ENCODE measurements around the gene KHK.

KHK gene

DNA sequence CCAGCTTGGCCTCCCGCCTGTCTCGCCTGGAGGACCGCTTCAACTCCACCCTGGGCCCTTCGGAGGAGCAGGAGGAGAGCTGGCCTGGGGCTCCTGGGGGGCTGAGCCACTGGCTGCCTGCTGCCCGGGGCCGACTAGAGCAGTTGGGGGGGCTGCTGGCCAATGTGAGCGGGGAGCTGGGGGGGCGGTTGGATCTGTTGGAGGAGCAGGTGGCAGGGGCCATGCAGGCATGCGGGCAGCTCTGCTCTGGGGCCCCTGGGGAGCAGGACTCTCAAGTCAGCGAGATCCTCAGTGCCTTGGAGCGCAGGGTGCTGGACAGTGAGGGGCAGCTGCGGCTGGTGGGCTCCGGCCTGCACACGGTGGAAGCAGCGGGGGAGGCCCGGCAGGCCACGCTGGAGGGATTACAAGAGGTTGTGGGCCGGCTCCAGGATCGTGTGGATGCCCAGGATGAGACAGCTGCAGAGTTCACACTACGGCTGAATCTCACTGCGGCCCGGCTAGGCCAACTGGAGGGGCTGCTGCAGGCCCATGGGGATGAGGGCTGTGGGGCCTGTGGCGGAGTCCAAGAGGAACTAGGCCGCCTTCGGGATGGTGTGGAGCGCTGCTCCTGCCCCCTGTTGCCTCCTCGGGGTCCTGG, 3.7 kb upstream of the KHK start:
- no peak for DNase-seq (ENCODE audit: low spot score)

DNA sequence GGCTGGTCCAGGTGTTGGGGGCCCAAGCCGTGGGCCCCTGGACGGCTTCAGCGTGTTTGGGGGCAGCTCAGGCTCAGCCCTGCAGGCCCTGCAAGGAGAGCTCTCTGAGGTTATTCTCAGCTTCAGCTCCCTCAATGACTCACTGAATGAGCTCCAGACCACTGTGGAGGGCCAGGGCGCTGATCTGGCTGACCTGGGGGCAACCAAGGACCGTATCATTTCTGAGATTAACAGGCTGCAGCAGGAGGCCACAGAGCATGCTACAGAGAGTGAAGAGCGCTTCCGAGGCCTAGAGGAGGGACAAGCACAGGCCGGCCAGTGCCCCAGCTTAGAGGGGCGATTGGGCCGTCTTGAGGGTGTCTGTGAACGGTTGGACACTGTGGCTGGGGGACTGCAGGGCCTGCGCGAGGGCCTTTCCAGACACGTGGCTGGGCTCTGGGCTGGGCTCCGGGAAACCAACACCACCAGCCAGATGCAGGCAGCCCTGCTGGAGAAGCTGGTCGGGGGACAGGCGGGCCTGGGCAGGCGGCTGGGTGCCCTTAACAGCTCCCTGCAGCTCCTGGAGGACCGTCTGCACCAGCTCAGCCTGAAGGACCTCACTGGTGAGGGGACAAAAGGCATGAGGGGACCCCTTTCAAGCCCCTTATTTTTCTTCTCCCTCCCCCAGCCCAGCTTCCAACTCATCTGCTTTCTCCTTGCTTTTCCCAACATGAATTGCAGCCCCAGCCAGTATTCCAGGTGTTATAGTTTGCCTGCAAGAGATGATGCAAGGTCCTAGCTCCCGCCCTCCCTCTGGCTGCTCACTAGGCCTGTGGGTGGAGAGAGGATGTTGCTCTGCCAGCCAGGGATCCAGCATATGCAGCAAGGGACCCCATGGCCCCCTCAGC, 2.9 kb upstream of the KHK start:
- DNase-seq (ENCODE audit: low spot score): no peak

DNA sequence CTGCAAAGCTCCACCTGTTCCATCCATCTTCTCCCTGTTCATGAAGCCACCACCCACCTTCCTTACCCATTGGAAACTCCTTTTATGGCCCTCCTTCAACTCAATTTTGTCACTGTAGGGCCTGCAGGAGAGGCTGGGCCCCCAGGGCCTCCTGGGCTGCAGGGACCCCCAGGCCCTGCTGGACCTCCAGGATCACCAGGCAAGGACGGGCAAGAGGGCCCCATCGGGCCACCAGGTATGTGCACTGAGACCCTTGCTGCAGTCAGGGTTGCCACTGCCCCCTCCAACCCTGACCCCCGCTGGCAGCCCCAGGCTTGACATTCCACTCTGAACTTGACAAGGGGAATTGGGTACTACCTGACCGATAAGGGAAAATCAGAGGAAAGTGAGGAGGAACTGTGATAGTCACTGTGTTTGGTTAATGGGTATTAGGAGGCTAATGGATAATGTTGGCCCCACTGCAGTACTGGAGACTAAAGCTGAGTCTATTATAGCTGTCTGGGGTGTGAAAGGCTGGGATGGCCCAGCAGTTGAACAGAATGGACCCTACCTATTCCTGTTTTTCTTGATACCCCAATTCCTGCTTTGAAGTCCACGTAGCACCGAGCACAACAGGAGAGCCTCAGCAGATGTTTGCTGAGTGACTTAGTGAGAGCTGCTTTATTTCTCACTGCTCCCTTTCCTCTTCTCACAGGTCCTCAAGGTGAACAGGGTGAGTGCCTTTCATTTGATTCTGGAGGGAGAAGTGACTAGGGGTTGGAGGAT, 2.1 kb upstream of the KHK start:
- no peak for DNase-seq (ENCODE audit: low spot score)

DNA sequence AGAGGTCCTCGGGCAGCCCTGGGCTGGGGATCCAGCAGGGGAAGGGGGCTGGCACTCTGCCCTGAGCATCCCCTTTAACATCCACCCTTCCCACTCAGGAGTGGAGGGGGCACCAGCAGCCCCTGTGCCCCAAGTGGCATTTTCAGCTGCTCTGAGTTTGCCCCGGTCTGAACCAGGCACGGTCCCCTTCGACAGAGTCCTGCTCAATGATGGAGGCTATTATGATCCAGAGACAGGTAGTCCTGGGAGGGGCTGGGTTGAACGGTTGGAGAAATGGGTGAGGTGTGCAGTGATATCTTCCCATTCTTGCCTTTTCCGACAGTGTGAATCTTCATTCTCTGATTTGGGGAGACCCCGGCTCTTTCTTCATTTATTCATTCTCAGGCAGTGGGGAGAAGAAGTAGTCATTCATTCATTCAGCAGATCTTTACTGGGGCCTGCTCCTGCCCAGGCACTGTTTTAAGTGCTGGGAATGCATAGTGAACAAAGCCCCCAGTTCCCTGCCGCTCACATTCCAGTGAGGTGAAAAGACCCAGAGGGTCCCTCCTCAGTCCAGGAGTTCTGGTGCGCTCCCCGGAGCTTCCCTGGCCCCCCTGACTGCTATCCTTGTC, 1.4 kb upstream of the KHK start:
- no peak for DNase-seq (ENCODE audit: low spot score)

GRCh38 chr2:27085673-27086089, 891 bp upstream of the KHK start:
- DNase-seq (ENCODE audit: low spot score): peak; percentile 76

- peak; percentile 99 for DNase-seq (ENCODE audit: low spot score)
These were observed 365 bp upstream of the KHK start for GRCh38 chr2:27086090-27086723.

GRCh38 chr2:27087823-27088410, 1.3 kb downstream of the KHK start:
- no peak for DNase-seq (ENCODE audit: low spot score)

- no peak for DNase-seq (ENCODE audit: low spot score)
These were observed 2.1 kb downstream of the KHK start for GRCh38 chr2:27088634-27089033.

GRCh38 chr2:27089111-27089954, 2.8 kb downstream of the KHK start:
- DNase-seq (ENCODE audit: low spot score): no peak

DNA sequence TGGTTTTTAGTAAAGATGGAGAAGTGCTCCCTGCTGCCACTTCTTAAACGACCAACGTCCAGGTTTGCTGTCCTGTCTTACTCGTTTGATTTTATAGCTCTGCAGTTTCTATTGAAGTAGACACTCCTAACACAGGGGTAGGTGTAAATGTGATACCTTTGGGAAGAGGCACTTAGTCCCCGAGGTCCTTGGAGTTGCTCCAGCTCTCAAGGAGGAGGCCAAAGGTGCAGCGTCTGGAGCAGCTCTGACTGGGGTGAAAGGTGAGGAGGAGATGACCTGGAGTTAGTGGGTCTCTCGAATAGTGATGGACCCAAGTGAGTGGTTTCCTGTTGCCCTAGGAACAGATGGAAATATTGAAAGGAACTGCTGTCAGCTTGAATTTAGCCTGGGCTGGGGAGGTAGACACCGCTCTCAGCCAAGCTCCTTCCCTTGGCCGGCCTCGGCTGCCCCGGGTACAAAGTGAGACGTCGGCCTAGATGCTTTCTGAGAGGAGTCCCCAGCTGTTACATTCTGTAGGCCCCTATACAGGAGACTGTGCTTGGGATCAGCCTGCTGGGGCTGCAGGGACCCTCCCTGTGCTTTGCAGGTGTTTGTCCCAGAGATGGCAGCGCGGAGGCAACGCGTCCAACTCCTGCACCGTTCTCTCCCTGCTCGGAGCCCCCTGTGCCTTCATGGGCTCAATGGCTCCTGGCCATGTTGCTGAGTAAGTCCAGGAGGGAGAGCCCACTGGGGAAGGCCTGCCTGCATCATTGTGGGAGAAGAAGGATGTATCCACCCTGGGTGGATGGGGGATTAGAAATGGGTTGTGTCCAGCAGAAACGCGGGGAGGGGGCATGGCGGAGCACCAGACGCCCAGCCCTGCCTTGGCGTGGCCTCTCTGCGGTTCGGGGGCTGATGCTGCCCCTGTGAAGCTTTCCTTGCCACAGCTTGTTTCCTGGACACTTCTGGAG, 5.4 kb downstream of the KHK start:
- DNase-seq (ENCODE audit: low spot score): no peak

DNA sequence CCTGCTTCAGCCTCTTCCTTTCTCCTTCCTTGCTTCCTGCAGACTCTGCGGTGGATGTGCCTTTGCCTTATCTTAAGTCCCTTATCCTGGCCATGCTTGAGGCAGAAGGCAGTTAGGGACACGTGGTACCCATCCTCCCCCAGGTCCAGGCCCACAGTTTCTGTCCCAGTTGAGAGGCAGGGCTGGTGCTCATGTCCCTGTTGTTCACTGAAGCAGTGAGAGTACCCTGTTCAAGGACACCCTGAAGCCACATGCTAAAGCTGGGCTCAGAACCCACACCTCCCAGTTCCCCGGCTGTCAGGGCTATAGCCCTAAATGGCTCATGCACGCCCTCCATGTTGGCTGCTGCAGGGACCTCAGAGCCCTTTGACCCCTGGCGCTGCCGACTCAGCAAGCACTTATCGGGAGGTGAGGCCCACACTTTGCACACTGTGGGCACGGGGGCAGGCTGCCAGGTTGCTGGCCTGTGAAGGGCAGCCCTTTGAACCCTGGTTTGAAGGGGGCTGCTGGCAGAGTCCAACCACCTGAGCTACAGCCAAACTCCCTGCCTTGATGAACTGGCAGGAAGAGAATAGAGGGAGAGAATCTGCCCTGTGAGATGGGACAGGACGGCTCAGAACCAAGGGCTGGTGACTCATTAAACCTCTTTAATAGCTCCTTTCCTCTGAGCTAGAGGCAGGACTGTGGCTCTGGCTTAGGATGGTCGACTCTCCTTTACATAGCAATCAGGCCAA, 6.3 kb downstream of the KHK start:
- no peak for DNase-seq (ENCODE audit: low spot score)

DNA sequence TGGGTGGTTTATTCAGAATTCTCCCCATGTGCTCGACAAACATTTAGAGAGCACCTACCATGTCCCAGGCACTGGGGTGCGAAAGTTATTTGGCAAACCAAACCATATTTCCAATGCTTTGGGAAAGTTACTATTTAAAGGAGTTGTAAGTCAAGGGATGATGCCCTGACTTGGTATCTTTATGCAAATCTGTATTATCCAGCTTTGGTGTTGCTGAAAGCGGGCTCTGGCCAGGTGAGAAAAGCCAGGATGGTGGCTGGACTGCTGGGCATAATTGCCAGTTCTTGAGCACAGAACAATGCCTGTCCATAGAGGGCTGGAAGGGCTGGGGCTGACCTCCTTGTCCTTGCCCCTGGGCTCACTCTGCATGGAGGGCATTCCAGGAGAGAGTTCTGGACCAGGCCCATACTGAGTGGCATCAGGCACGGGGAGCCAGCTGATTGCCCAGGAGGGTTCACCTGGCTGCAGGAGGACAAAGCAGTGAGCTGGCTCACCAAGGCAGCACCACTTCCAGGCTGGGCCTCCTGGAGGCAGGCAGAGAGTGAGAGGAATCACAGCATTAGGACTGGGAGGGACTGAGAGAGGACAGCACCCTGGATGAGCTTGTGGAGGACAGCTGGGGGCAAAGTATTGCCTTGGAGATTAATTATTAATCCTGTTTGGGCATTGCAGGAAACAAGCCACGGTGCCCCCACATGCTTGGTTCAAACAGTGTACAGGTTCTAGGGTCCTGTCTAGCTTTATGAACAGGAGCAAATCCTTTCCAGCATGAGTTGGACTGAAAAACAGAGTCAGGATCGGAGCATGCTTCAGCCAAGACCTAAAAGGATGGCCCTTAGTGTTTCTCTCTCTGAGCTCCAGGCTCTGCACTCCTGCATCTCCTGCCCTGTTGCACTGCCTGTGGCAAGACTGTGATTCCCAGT, 7.1 kb downstream of the KHK start:
- DNase-seq (ENCODE audit: low spot score): no peak

DNA sequence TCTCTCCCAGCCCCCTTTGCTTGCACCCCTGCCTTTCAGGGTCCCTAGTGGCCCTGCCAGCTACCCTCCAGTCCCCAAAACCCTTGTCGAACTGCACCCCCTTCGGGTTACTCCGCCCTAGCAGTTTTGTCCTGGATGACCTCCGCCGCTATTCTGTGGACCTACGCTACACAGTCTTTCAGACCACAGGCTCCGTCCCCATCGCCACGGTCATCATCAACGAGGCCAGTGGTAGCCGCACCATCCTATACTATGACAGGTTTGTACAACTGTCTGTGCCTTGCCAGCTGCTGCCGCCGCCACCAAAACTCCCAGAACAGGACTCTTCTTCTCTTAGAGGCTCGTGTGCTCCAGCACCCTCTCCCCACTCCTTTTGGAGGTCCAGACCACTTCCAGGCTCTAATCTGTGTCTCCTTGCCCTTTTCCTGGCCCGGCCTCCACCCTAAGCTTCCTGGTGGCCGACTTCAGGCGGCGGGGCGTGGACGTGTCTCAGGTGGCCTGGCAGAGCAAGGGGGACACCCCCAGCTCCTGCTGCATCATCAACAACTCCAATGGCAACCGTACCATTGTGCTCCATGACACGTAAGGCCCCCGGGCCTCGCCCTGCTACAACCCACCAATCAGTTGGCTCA, 7.9 kb downstream of the KHK start:
- DNase-seq (ENCODE audit: low spot score): no peak

- DNase-seq (ENCODE audit: low spot score): no peak
These were observed 8.8 kb downstream of the KHK start for GRCh38 chr2:27095427-27095744.

- DNase-seq (ENCODE audit: low spot score): peak; percentile 83
These were observed 9.4 kb downstream of the KHK start for GRCh38 chr2:27095745-27096651.

DNA sequence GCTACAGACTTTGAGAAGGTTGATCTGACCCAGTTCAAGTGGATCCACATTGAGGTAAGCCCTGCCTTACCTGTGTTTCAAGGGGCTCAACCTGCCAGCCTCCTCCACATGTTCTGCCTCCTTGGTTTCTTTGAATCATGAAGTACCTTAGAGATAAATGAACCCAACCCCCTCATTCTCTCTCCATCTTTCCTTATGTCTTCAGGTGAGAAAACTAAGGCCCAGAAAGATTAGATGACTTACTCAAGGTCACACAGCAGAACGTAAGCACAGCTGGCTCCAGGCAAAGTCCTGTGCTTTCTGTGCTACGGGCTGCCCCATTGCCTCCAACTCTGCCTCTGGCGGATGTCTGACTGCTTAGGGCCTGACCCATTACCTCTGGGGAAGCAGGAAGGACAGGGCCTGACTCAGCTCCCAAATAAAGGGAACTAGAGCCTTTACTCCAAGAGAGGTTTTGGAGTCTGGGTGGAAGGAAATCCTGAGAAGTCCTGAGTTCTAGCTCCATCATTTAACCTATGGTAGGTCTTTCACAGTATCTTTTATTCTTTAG, 10.3 kb downstream of the KHK start:
- DNase-seq (ENCODE audit: low spot score): no peak

Measured in GM03348 (cell line).